ENCODE results near the gene GULP1.

The GULP1 gene

GRCh38 chr2:188294352-188294926, 2.8 kb downstream of the GULP1 start:
- no peak for TF ChIP-seq TEAD4 (IDR thresholded peaks at IDR 0.05)
- no peak for TF ChIP-seq TAF1 (IDR thresholded peaks at IDR 0.05; ENCODE audit: low read depth)
- no peak for TF ChIP-seq YY1 (IDR thresholded peaks at IDR 0.05; ENCODE audit: low read depth)
- TF ChIP-seq CEBPB (IDR thresholded peaks at IDR 0.05): no peak
- TF ChIP-seq RAD21 (IDR thresholded peaks at IDR 0.05; ENCODE audit: low read depth): no peak
- no peak for TF ChIP-seq MAX (IDR thresholded peaks at IDR 0.05)
- no peak for TF ChIP-seq ZBTB7A (IDR thresholded peaks at IDR 0.05; ENCODE audit: low read depth)
- no peak for TF ChIP-seq REST (IDR thresholded peaks at IDR 0.05; ENCODE audit: low read depth)
- no peak for TF ChIP-seq FOXM1 (IDR thresholded peaks at IDR 0.05; ENCODE audit: borderline replicate concordance, low read depth)
- TF ChIP-seq EGR1 (IDR thresholded peaks at IDR 0.05): no peak
- TF ChIP-seq EP300 (IDR thresholded peaks at IDR 0.05; ENCODE audit: borderline replicate concordance): no peak
- no peak for TF ChIP-seq TCF12 (IDR thresholded peaks at IDR 0.05; ENCODE audit: low read depth)
- no peak for TF ChIP-seq USF1 (IDR thresholded peaks at IDR 0.05)
- no peak for TF ChIP-seq CREB1 (IDR thresholded peaks at IDR 0.05; ENCODE audit: low read depth)
- no peak for TF ChIP-seq NFIC (IDR thresholded peaks at IDR 0.05)

GRCh38 chr2:188295067-188295685, 3.5 kb downstream of the GULP1 start:
- TF ChIP-seq CEBPB (IDR thresholded peaks at IDR 0.05): 0 out of 2 replicates have a peak, but pooled peaks have one; percentile 21
- no peak for TF ChIP-seq MAX (IDR thresholded peaks at IDR 0.05)

- TF ChIP-seq EGR1 (IDR thresholded peaks at IDR 0.05): no peak
- no peak for TF ChIP-seq CREB1 (IDR thresholded peaks at IDR 0.05; ENCODE audit: low read depth)
- no peak for TF ChIP-seq TAF1 (IDR thresholded peaks at IDR 0.05; ENCODE audit: low read depth)
- no peak for TF ChIP-seq NFIC (IDR thresholded peaks at IDR 0.05)
- no peak for TF ChIP-seq CEBPB (IDR thresholded peaks at IDR 0.05)
- TF ChIP-seq RAD21 (IDR thresholded peaks at IDR 0.05; ENCODE audit: low read depth): no peak
- no peak for TF ChIP-seq YY1 (IDR thresholded peaks at IDR 0.05; ENCODE audit: low read depth)
- no peak for TF ChIP-seq FOXM1 (IDR thresholded peaks at IDR 0.05; ENCODE audit: borderline replicate concordance, low read depth)
These were observed 6.3 kb downstream of the GULP1 start for GRCh38 chr2:188297978-188298377.

- TF ChIP-seq USF1 (IDR thresholded peaks at IDR 0.05): peak; percentile 66; the same call in 1 of the 2 replicates
These were observed 7.3 kb downstream of the GULP1 start for GRCh38 chr2:188298937-188299371.

- TF ChIP-seq TEAD4 (IDR thresholded peaks at IDR 0.05) (peak; percentile 88), REST (IDR thresholded peaks at IDR 0.05; ENCODE audit: low read depth) (no peak), MAX (IDR thresholded peaks at IDR 0.05) (0 out of 2 replicates have a peak, but pooled peaks have one; percentile 9)
These were observed 11.8 kb downstream of the GULP1 start for GRCh38 chr2:188303363-188304031.

GRCh38 chr2:188305271-188305670, 13.6 kb downstream of the GULP1 start:
- TF ChIP-seq ZBTB7A (IDR thresholded peaks at IDR 0.05; ENCODE audit: low read depth) (no peak), USF1 (IDR thresholded peaks at IDR 0.05) (no peak), MAX (IDR thresholded peaks at IDR 0.05) (no peak), TEAD4 (IDR thresholded peaks at IDR 0.05) (no peak), RAD21 (IDR thresholded peaks at IDR 0.05; ENCODE audit: low read depth) (no peak), FOXM1 (IDR thresholded peaks at IDR 0.05; ENCODE audit: borderline replicate concordance, low read depth) (no peak)

Measured in Ishikawa (cell line).